HepG2 (cell line): ENCODE measurements around the gene WDR7. TPM values are rescaled to one million over a fixed set of nuclear protein-coding genes. Genes with fewer than 3 reads are reported as not detected.

ENCODE experiments used
- AHDC1 ChIP-seq: sonication (generic); formaldehyde crosslinking; IDR thresholded peaks from 2 replicates; pipeline ENCODE4 v1.5.1; 2020; ENCODE audit warnings: mild to moderate bottlenecking, missing genetic modification reagents, borderline replicate concordance
- ARNT2 ChIP-seq: sonication (generic); formaldehyde crosslinking; IDR thresholded peaks from 2 replicates; pipeline ENCODE4 v1.8.0; 2022; ENCODE audit warnings: mild to moderate bottlenecking, low read depth, missing genetic modification reagents, moderate library complexity
- CENPX ChIP-seq: sonication (generic); formaldehyde crosslinking; IDR thresholded peaks from 2 replicates; pipeline ENCODE4 v1.9.0; 2021; ENCODE audit warnings: mild to moderate bottlenecking, missing genetic modification reagents, moderate library complexity
- DRAP1 ChIP-seq: IDR thresholded peaks from 2 replicates; pipeline ENCODE4 v1.6.1; 2016; ENCODE audit warnings: missing genetic modification reagents, missing compliant biosample characterization
- GATA4 ChIP-seq: sonication (generic); IDR thresholded peaks from 2 replicates; pipeline ENCODE4 v1.6.1; 2016; ENCODE audit warnings: antibody characterized with exemption, low read depth, borderline replicate concordance
- GFI1 ChIP-seq: sonication (generic); formaldehyde crosslinking; IDR thresholded peaks from 2 replicates; pipeline ENCODE4 v1.5.0; 2020; ENCODE audit warnings: missing genetic modification reagents, mild to moderate bottlenecking, borderline replicate concordance
- LBX2 ChIP-seq: sonication (generic); formaldehyde crosslinking; IDR thresholded peaks from 2 replicates; pipeline ENCODE4 v1.5.0; 2020; ENCODE audit warnings: missing genetic modification reagents, mild to moderate bottlenecking, borderline replicate concordance
- REST ChIP-seq, 2 experiments: IDR thresholded peaks; 2 replicates each; pipeline ENCODE4 v1.6.1; 2011 to 2012; ENCODE audit warnings: low read length in 2 of 2, borderline replicate concordance in 1 of 2, low read depth in 1 of 2, mild to moderate bottlenecking in 1 of 2, moderate library complexity in 1 of 2
- RFX1 ChIP-seq: fragments of 450-650 bp; IDR thresholded peaks from 2 replicates; pipeline ENCODE4 v1.6.1; 2017
- TEF ChIP-seq: sonication (generic); formaldehyde crosslinking; IDR thresholded peaks from 2 replicates; pipeline ENCODE4 v1.5.0; 2020; ENCODE audit warnings: missing genetic modification reagents
- ZBTB43 ChIP-seq: sonication (generic); formaldehyde crosslinking; conservative IDR thresholded peaks from 2 replicates; pipeline ENCODE4 v1.4.0; 2020; ENCODE audit warnings: missing genetic modification reagents
- ZNF234 ChIP-seq: sonication (generic); formaldehyde crosslinking; conservative IDR thresholded peaks from 2 replicates; pipeline ENCODE4 v1.5.1; 2020; ENCODE audit warnings: mild to moderate bottlenecking, missing genetic modification reagents
- ZNF30 ChIP-seq: sonication (generic); formaldehyde crosslinking; IDR thresholded peaks from 2 replicates; pipeline ENCODE4 v1.5.0; 2020; ENCODE audit warnings: mild to moderate bottlenecking, missing genetic modification reagents
- ZNF768 ChIP-seq: sonication (generic); formaldehyde crosslinking; IDR thresholded peaks from 2 replicates; pipeline ENCODE4 v1.4.0; 2020; ENCODE audit warnings: missing genetic modification reagents
- ZNF788 ChIP-seq: sonication (generic); formaldehyde crosslinking; IDR thresholded peaks from 2 replicates; pipeline ENCODE4 v1.5.0; 2020; ENCODE audit warnings: mild to moderate bottlenecking, missing genetic modification reagents, borderline replicate concordance
- ZNF891 ChIP-seq: sonication (generic); formaldehyde crosslinking; IDR thresholded peaks from 2 replicates; pipeline ENCODE4 v1.5.0; 2020; ENCODE audit warnings: mild to moderate bottlenecking, missing genetic modification reagents
- polyA plus RNA-seq, 8 experiments: library from polyadenylated mRNA; depleted of rRNA in 3 of 8; stranded (reverse) in 7 of 8; unstranded in 1 of 8; fragments of >200 nt; fragmentation: Illumina TruSeq in 4 of 8; extraction: Trizol in 4 of 8; gene quantifications; 2 replicates each; pipeline versions ENCODE4 v1.2.1 to v1.2.3, GENCODE V29; 2011 to 2016; ENCODE audit warnings: low read depth in 4 of 8, missing spikeins in 1 of 8, mixed read lengths in 1 of 8; ENCODE audit not compliant: insufficient read depth in 1 of 8
- total RNA-seq, 5 experiments: library from RNA; depleted of rRNA; stranded (reverse); fragments of >200 nt; fragmentation: Illumina TruSeq; extraction: Trizol; gene quantifications; 2 replicates each; pipeline ENCODE4 v1.2.3, GENCODE V29; 2016; ENCODE audit warnings: low read depth in 1 of 5

Gene WDR7
- total and polyA plus RNA-seq, 2 of the 13 experiments (the other 11 are each of a cell fraction or from before 2014, with no cell fraction given), result 2.0 to 7.8 TPM

GRCh38 chr18:56650944-56651770 is at the start of gene WDR7 (continued):
- TF ChIP-seq AHDC1 (CRISPR knock-in tag), result no peak
- no peak for TF ChIP-seq ZNF30 (CRISPR knock-in tag)
- TF ChIP-seq DRAP1, result no peak
- no peak for TF ChIP-seq GATA4
- no peak for TF ChIP-seq LBX2 (CRISPR knock-in tag)
- TF ChIP-seq REST (IDR thresholded peaks at IDR 0.05; ENCODE audit: borderline replicate concordance in 1 of 2, low read depth in 1 of 2, low read length in 2 of 2), result no peak; a peak in 1 of 4 replicates
- no peak for TF ChIP-seq ZBTB43 (CRISPR knock-in tag)
- TF ChIP-seq ARNT2, result peak; percentile 79; the same call in 1 of the 2 replicates
- TF ChIP-seq ZNF768, result no peak
- no peak for TF ChIP-seq TEF
- TF ChIP-seq CENPX (CRISPR knock-in tag), result no peak
- peak; percentile 95 for TF ChIP-seq ZNF891 (CRISPR knock-in tag)
- no peak for TF ChIP-seq ZNF234 (CRISPR knock-in tag)
- TF ChIP-seq RFX1, result peak; percentile 44; the same call in 1 of the 2 replicates
- peak; percentile 56; the same call in 1 of the 2 replicates for TF ChIP-seq GFI1 (CRISPR knock-in tag)
- peak; percentile 50; the same call in 1 of the 2 replicates for TF ChIP-seq ZNF788 (CRISPR knock-in tag)
